Thoracic aorta (tissue), 2 donors: ENCODE data around the gene TMEM88. TPM values are rescaled to one million over a fixed set of nuclear protein-coding genes. Genes with fewer than 3 reads are reported as not detected.

Experiments
- ATAC-seq: fragments of 150-250 bp; one replicate; pipeline ENCODE4 v1.8.0; 2017; ENCODE audit warnings: low read depth; ENCODE audit not compliant: insufficient number of reproducible peaks, low FRiP score
- DNase-seq: peaks from one replicate; pipeline ENCODE4 v3.0.0-alpha.2; 2020; ENCODE audit warnings: low spot score
- H3K27ac ChIP-seq, 2 donors: fragments of 200-600 bp; sonication (generic); 1 replicate in 1 of 2; 2 replicates in 1 of 2; pipeline ENCODE4 v1.5.1; 2016; ENCODE audit warnings: mild to moderate bottlenecking in 2 of 2, moderate library complexity in 2 of 2
- H3K27me3 ChIP-seq: fragments of 200-600 bp; sonication (generic); replicated peaks from 2 replicates; pipeline ENCODE4 v1.6.0; 2016; ENCODE audit warnings: mild to moderate bottlenecking; ENCODE audit not compliant: insufficient read depth
- H3K36me3 ChIP-seq: fragments of 200-600 bp; sonication (generic); one replicate; pipeline ENCODE4 v1.5.1; 2016
- H3K4me1 ChIP-seq, 2 donors: fragments of 200-600 bp; sonication (generic); 1 replicate in 1 of 2; 2 replicates in 1 of 2; pipeline versions ENCODE4 v1.5.1 to v1.6.0; 2016; ENCODE audit warnings: low read depth in 2 of 2, mild to moderate bottlenecking in 1 of 2; ENCODE audit not compliant: control insufficient read depth in 1 of 2
- H3K4me3 ChIP-seq: fragments of 200-600 bp; sonication (generic); 2 replicates; pipeline ENCODE4 v1.5.1; 2016; ENCODE audit warnings: mild to moderate bottlenecking
- H3K9me3 ChIP-seq: fragments of 200-600 bp; sonication (generic); 2 replicates; pipeline ENCODE4 v1.5.1; 2016
- CTCF ChIP-seq: fragments of 200-600 bp; sonication (generic); IDR thresholded peaks from one replicate; pipeline ENCODE4 v1.5.1; 2019; ENCODE audit warnings: antibody characterized with exemption
- total RNA-seq, 2 donors: library from RNA; depleted of rRNA; stranded (reverse); fragments of >200 nt; gene quantifications; one replicate each; pipeline versions ENCODE4 v1.1.0 to v1.2.3, GENCODE V29; 2016

The TMEM88 gene
- total RNA-seq, 2 donors from 2014 or later, result 4.1 to 21.9 TPM

- H3K36me3 ChIP-seq, result no peaks in the 10 kb centered on the region
- no peak overlapping the region for H3K27ac ChIP-seq
- H3K4me3 ChIP-seq, result no peak overlapping the region
- ATAC-seq, result no peak
- DNase-seq, result no peak
- TF ChIP-seq CTCF, result no peak
- no peaks in the 10 kb centered on the region for H3K4me1 ChIP-seq
- no peaks in the 10 kb centered on the region for H3K27me3 ChIP-seq
- no peaks in the 10 kb centered on the region for H3K9me3 ChIP-seq
These were observed 18.2 kb downstream of the TMEM88 start for GRCh38 chr17:7873051-7873450.

- Histone ChIP-seq H3K4me3 (no peak overlapping the region), H3K27me3 (no peaks in the 10 kb centered on the region), H3K4me1 (no peaks in the 10 kb centered on the region), H3K27ac (no peak overlapping the region), H3K36me3 (no peaks in the 10 kb centered on the region), H3K9me3 (no peaks in the 10 kb centered on the region)
- ATAC-seq, result no peak
- DNase-seq, result no peak
- TF ChIP-seq CTCF, result no peak
These were observed 21.0 kb downstream of the TMEM88 start for GRCh38 chr17:7875804-7876370.

GRCh38 chr17:7878234-7878633 is 23.4 kb downstream of the TMEM88 start:
- ATAC-seq (no peak), DNase-seq (no peak)
- no peaks in the 10 kb centered on the region for H3K27me3 ChIP-seq
- H3K4me3 ChIP-seq, result no peak overlapping the region
- no peaks in the 10 kb centered on the region for H3K9me3 ChIP-seq
- peaks cover 0 to 22% of the 10 kb centered on the region in 2 donors for H3K4me1 ChIP-seq
- H3K27ac ChIP-seq, result no peak overlapping the region
- no peaks in the 10 kb centered on the region for H3K36me3 ChIP-seq
- no peak for TF ChIP-seq CTCF

GRCh38 chr17:7880076-7880868 is 25.4 kb downstream of the TMEM88 start:
- peaks cover 3 to 31% of the 10 kb centered on the region in 2 donors for H3K4me1 ChIP-seq
- H3K4me3 ChIP-seq, result no peak overlapping the region
- H3K27ac ChIP-seq, result no peak overlapping the region
- H3K36me3 ChIP-seq, result no peaks in the 10 kb centered on the region
- TF ChIP-seq CTCF, result no peak
- no peak for DNase-seq
- no peaks in the 10 kb centered on the region for H3K27me3 ChIP-seq
- no peak for ATAC-seq
- H3K9me3 ChIP-seq, result no peaks in the 10 kb centered on the region

- TF ChIP-seq CTCF, result no peak
- ATAC-seq, result no peak
- no peak overlapping the region for H3K27ac ChIP-seq
- DNase-seq, result no peak
- H3K27me3 ChIP-seq, result no peaks in the 10 kb centered on the region
- no peaks in the 10 kb centered on the region for H3K9me3 ChIP-seq
- H3K4me3 ChIP-seq, result no peak overlapping the region
- H3K36me3 ChIP-seq, result no peaks in the 10 kb centered on the region
- peaks cover 7 to 38% of the 10 kb centered on the region in 2 donors for H3K4me1 ChIP-seq
These were observed 26.6 kb downstream of the TMEM88 start for GRCh38 chr17:7881276-7882054.
